Lower lobe of right lung (tissue), 2 donors: ENCODE results near the gene NEK4. TPM values are rescaled to one million over a fixed set of nuclear protein-coding genes. Genes with fewer than 3 reads are reported as not detected.

Source experiments
- ATAC-seq, 2 donors: fragments of 200-7000 bp; cut with Tn5 transposase; one replicate each; pipeline ENCODE4 v1.9.1; 2020 to 2022; ENCODE audit warnings: mild to moderate bottlenecking in 2 of 2, moderate library complexity in 2 of 2
- DNase-seq: peaks from one replicate; pipeline ENCODE4 v3.0.0-alpha.2; 2020
- H3K27ac ChIP-seq: fragments of 200-600 bp; one replicate; pipeline ENCODE4 v1.8.0; 2022
- H3K27me3 ChIP-seq: fragments of 200-600 bp; one replicate; pipeline ENCODE4 v1.8.0; 2022; ENCODE audit warnings: low read depth
- H3K36me3 ChIP-seq: fragments of 200-600 bp; one replicate; pipeline ENCODE4 v1.8.0; 2022; ENCODE audit warnings: mild to moderate bottlenecking
- H3K4me1 ChIP-seq: fragments of 200-600 bp; one replicate; pipeline ENCODE4 v1.8.0; 2022
- H3K4me3 ChIP-seq: fragments of 200-600 bp; one replicate; pipeline ENCODE4 v1.8.0; 2022; ENCODE audit warnings: mild to moderate bottlenecking
- H3K9me3 ChIP-seq: fragments of 200-600 bp; one replicate; pipeline ENCODE4 v1.8.0; 2022
- intact Hi-C: fragments of 100-400 bp; cut with DNase I; formaldehyde crosslinking; loops from one replicate; pipeline ENCODE4 v1.11.0; 2022
- total RNA-seq: library from RNA; stranded (reverse); fragmentation: NEBNext Ultra II Directional; extraction: Animal tissue kit (Norgen Biotek cat#: 25700); gene quantifications from one replicate; pipeline ENCODE4 v1.2.1, GENCODE V29; 2021
- TF ChIP-seq, protein P1 (sequence below): fragments of 200-600 bp; IDR thresholded peaks from one replicate; pipeline ENCODE4 v1.8.0; 2022; ENCODE audit warnings: antibody characterized with exemption, mild to moderate bottlenecking
- donor health status: DM: no; HTN: yes; CAD: no; lungs with severe emphysema.

Gene NEK4
- total RNA-seq, 1 donor from 2014 or later: 25.1 TPM

DNA sequence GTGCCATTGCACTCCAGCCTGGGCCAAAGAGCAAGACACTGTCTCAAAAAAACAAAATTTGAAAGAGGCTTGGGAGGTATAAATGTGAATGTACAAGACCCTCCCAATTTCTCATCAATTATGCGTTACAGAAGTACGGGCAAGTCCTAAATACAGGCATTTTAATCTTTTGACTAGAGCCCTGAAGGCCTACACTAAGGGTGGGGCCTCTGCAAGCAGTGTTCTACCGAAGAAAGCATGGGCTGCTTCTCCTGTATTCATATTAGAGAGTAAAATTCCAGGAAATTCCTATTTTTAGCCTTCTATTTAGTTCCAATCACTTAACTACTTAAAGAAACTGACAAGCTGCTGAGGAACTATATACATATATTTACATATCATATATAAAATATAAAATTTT is 110.7 kb downstream of the NEK4 start:
- H3K36me3 ChIP-seq: peaks cover 87% of the 10 kb centered on the region

More for the DNA sequence above, 110.7 kb downstream of the NEK4 start:
- DNase-seq (no peak), ATAC-seq (no peak)
- intact Hi-C loops: no loop called here
- H3K4me3 ChIP-seq: no peak overlapping the region
- TF ChIP-seq, protein P1, sequence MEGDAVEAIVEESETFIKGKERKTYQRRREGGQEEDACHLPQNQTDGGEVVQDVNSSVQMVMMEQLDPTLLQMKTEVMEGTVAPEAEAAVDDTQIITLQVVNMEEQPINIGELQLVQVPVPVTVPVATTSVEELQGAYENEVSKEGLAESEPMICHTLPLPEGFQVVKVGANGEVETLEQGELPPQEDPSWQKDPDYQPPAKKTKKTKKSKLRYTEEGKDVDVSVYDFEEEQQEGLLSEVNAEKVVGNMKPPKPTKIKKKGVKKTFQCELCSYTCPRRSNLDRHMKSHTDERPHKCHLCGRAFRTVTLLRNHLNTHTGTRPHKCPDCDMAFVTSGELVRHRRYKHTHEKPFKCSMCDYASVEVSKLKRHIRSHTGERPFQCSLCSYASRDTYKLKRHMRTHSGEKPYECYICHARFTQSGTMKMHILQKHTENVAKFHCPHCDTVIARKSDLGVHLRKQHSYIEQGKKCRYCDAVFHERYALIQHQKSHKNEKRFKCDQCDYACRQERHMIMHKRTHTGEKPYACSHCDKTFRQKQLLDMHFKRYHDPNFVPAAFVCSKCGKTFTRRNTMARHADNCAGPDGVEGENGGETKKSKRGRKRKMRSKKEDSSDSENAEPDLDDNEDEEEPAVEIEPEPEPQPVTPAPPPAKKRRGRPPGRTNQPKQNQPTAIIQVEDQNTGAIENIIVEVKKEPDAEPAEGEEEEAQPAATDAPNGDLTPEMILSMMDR: no peak
- H3K27ac ChIP-seq: no peak overlapping the region
- H3K4me1 ChIP-seq: no peaks in the 10 kb centered on the region
- no peaks in the 10 kb centered on the region for H3K9me3 ChIP-seq
- no peaks in the 10 kb centered on the region for H3K27me3 ChIP-seq

Other genes starting within 250 kb of the NEK4 start
- gene NT5DC2, start 237.1 kb downstream of the NEK4 start, total RNA-seq: 28.5 TPM
- 16.3 TPM for gene UQCC5, start 234.3 kb downstream of the NEK4 start, total RNA-seq
- 88.3 TPM for gene PBRM1, start 85.0 kb downstream of the NEK4 start, total RNA-seq
- 35.2 TPM for gene GNL3, start 84.9 kb downstream of the NEK4 start, total RNA-seq
- 37.1 TPM for gene GLT8D1, start 65.1 kb downstream of the NEK4 start, total RNA-seq
- 74.6 TPM for gene SPCS1, start 64.8 kb downstream of the NEK4 start, total RNA-seq
- not detected for gene ITIH1, start 6.7 kb upstream of the NEK4 start, total RNA-seq
- gene ITIH3, start 23.9 kb upstream of the NEK4 start, total RNA-seq: 4.5 TPM
- 23.7 TPM for gene ITIH4, start 59.7 kb upstream of the NEK4 start, total RNA-seq
- 7.3 TPM for gene MUSTN1, start 64.1 kb upstream of the NEK4 start, total RNA-seq
- 42.4 TPM for gene STIMATE, start 126.6 kb upstream of the NEK4 start, total RNA-seq